CD4-positive, alpha-beta T cell treated with Interleukin-12 subunit alpha and Interleukin-12 subunit beta, for 1 hour (primary cell): Measurements from ENCODE around the gene ATL2.
"Not testable (repeated sequence)": the region's sequence is repeated elsewhere in the genome, so short reads cannot be mapped to it uniquely, and the experiment has no call there.

Experiments used
- DNase-seq: peaks from one replicate; pipeline ENCODE4 v3.0.0-alpha.2; 2020

ATL2 gene

DNA sequence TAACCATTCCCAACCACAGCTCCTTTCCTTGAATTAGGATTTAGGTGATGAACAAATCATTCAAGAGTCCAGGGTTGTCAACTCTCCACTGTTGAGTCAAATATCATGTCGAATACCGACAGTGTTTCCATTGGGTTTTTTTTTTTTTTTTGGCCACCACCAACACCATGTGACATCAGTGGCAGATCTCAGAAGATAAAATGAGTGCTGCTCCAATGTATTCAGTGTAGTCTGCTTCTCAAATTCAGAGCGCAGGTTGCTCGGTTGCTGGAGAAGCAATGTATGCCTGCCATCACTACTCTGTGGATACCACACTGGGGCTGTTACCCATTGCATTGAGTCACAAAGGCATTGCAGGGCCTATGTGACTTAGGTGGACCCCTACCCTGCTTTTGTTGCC lies 10.8 kb upstream of the ATL2 start:
- DNase-seq: no peak

- no peak for DNase-seq
These were observed 9.7 kb upstream of the ATL2 start for GRCh38 chr2:38386821-38387220.

GRCh38 chr2:38386377-38386776 lies 9.3 kb upstream of the ATL2 start:
- DNase-seq: no peak

- DNase-seq: no peak
These were observed 7.3 kb upstream of the ATL2 start for GRCh38 chr2:38384338-38384737.

DNA sequence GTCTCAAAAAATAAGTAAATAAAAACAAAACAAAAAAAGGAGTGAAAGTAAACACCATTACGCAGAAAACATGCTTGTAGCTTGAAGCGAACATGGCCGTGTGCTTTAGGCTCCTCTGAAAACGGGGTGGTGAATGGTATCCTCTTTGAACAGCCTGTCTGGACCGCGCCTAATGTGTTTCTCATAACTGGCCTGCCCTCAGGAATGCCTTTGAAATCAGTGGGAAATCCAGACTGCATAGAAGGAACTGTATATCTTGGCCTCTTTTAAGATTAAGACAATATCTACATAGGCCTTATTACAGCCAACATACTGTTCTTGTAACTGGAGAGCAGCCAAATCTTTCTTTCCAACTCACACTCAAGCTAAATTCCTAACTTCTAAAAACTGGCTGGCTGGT lies 6.7 kb upstream of the ATL2 start:
- not testable (repeated sequence) for DNase-seq

DNA sequence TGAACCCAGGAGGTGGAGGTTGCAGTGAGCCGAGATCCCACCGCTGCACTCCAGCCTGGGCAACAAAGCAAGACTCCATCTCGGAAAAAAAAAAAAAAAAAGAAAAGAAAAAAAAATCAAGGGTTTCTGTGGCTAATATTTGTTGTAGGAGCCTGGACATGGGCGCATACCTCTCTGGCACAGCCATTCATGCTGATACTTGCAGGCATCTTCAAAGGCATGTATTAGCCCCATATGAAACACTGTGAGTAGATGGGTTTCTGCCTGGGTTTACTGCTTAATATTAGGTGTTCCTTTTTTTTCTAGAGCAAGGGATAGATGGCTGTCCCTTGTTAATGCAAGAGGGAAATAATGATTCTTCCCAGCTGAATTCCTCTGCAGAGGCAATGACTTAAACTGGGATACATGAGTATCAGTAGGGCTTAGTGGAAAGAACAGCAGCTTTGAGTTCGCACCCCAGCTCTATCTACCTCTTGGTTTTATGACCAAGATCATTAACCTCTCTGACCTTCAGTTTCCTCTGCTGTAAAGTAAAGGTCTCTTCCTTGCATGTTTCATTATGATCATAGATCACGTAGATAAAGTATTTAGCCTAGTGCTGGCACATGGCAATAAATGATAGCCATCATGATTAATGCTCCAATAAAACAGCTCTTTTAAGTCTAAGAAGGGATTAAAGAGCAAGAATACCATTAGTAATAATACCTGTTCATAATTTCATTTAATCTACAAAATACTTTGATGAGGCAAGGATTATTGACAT lies 4.5 kb upstream of the ATL2 start:
- DNase-seq: no peak

DNA sequence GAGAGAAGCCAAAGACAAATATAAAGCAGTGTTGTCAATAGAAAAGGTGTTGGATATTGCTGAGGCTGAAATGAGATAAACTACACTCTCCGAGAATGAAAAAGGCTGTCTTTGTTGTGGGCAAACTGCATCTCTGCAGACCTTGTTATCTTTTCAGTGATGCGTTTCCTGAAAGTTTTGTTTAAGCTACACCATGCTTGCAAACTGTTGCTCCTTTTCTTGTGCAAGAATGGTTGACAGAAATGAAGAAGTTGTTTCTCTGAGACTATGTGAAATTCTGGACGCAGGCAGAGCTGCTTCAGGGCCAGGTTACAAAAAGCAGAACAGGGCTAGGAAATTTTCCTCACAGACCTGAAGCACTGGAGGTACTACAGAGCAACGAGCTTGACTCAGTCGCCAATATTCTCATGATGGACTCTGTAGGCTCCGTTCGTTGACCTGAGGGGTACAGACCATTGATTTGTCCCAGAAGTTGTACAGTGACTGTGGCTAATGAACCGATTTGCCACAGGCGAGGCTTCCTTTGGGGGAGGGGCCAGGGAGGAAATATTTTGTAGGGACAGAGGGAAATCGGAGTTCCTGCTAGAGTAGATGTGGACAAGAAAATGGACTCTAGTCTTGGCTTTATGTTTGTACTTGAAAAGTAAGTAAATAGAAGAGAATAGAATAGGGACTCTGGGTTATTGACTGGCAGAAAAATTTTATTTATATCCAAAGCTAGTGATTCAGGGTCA lies 3.5 kb upstream of the ATL2 start:
- peak; percentile 49 for DNase-seq

GRCh38 chr2:38376346-38377049 lies 575 bp downstream of the ATL2 start:
- peak; percentile 65 for DNase-seq

DNA sequence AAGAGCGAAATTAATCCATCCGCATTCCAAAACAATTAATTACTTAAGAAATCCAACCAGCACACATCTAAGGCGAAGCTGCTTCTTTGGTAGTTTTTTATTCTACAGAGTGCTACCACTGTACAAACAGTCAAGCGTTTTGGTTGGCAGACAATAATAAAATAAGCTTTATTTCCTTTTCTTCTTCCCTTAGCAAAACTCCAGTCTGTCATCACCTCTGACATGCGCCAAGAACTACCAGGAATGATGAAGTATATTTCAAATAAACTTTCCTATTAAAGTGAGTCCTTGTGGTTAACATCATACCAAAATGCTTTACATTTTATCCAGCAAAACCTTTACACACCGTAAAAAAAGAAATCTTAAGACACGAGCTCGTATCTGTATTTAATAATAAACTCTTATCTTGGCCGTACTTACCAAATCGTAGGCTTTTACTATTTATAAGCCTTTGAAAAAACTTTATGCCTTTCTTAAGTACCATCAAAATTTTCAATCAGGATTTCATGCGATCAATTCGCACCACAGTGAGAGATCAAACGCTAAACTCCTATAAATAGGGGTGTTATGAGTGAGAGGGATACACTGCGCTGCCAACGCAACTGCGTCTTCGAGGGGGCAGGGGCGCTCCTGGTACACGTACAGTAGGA lies 1.3 kb downstream of the ATL2 start:
- no peak for DNase-seq

DNA sequence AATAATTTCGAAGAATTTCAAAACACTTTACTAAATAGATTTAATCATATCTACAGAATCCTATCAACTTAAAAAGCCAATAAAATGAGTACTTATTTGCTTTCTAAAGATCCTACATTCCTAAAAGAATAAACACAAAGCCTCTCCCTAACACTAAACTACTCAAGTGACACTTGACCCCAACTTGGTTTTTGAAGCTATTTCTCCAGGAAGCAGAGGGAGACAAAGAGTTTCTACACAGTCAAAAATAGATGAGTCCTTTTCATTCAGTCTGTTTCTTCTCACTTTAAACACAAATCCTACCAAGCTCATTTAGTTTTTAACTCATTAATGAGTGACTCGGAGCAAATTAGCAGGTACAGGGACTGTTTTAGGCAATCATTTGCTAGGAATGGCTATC lies 2.1 kb downstream of the ATL2 start:
- DNase-seq: no peak

DNA sequence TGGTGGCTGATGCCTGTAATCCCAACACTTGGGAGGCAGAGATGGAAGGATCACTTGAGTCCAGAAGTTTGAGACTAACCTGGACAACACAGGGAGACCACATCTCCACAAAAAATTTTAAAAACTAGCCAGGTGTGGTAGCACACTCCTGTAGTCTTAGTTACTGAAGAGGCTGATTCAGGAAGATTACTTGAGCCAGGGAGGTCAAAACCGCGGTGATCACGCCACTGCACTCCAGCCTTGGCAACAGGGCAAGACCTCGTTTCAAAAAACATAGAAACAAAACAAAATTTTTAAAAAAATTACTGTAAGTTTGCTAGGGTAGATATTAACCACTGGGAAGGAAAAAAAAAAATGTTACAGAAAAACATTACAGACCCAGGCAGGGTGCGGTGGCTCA lies 5.8 kb downstream of the ATL2 start:
- DNase-seq: no peak

DNA sequence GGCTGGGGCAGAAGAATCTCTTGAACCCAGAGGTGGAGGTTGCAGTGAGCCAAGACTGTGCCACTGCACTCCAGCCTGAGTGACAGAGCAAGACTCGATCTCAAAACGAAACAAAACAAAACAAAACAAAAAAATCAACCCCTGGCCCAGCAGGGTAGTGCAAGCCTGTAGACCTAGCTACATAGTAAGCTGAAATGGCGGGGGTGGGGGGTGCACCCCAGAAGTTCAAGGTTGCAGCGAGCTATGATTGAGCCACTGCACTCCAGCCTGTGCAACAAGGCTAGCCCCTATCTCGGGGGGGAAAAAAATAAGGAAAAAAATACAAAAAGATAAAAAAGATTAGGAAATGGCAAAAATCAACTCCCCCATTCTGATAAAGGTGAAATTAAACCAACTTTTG lies 6.4 kb downstream of the ATL2 start:
- DNase-seq: no peak

GRCh38 chr2:38362232-38362631 lies 14.8 kb downstream of the ATL2 start:
- no peak for DNase-seq

DNA sequence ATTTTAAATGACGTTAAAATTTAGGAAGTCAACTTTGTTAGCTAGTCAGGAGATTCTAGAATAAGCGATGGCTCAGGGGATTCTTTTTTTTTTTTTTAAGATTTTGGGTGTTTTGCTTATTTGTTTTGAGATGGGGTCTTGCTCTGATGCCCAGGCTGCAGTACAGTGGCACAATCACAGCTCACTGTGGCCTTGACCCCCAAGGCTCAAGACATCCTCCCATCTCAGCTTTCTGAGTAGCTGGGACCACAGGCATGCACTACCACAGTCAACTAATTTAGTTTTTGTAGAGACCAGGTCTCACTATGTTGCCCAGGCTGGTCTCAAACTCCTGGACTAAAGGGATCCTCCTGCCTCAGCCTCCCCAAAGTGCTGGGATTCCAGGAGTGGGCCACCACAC lies 16.9 kb downstream of the ATL2 start:
- DNase-seq: no peak

DNA sequence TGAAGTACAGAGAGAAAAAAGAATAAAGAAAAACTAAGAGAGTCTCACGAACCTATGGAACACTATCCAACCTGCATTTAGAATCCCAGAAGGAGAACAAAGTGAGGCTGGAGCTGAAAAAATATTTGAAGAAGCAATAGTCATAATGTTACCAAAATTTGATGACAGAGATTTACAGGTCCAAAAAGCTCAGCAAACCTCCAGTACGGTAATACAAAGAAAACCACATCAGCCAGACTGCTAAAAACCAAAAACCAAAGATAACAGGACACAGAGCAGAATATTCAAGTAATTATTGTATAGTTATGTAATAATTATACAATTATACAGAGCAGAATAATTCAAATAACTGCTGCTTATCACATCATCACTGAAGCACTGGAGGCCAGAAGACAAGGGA lies 23.7 kb downstream of the ATL2 start:
- DNase-seq: no peak

DNA sequence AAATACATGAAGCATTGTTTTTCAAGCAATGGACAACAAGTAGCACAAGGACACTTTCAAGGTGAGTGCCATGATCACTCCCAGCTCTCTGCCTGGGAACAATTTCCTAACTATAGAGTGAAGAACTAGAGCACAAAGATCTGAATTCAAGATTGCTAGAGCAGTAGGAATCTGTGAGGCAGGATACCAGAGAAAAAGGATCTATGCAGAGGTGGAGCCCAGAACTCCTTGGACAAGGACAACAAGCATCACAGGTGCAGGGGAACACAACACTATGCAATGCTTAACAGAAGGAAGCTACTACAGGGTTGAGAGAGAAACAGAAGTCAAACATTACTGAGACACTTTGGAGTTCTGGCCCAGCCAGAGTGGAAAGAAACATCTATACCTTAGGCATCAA lies 24.7 kb downstream of the ATL2 start:
- DNase-seq: no peak

DNA sequence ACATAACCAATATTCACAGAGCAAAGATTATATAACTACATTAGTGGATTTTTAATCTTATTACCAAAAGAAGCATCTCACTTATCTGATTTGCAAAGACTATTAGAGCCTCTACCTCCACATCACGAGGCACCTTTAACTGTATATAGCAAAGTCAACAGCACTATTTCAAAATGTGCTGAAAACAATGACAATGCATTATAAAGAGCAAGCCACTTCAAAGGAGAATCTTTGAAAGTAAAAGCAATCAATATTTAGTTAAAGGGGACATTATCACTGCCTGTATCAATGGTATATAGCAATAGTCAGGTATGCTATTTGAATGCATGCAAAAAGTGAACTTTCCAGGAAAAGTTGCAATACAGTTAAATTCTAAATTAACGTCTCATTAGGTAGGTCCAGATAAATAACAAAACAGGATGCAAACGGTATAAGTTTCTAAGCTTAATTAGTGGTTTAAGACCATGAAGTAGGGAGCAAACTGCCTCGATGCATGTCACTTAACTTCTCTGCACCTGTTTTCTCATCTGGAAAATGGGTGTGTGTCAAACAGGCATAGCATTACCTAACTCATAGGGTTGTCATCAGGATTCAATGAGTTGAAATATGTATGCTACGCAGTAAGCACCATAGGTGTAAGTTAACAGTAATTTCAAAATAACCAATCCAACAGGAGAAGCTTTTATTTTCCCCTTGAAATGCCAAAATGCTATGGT lies 31.6 kb downstream of the ATL2 start:
- no peak for DNase-seq

DNA sequence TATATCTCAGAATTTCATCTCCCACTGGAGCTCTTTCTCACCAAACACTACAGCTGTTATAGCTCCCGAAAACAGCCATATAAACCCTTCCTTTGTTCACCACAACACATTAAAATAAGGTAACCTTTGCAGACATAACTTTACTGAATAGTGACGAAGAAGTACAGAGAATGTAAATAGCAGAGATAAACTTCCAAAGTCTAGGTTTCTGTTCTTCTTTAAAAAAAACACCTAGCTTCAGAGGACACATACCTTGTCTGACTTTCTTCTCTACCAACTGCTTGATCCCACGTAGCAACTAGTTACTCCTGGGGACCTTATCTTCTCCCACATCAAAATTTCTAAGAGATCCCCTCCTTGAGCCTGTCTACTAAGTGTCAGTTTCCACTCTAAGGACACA lies 32.3 kb downstream of the ATL2 start:
- DNase-seq: no peak

DNA sequence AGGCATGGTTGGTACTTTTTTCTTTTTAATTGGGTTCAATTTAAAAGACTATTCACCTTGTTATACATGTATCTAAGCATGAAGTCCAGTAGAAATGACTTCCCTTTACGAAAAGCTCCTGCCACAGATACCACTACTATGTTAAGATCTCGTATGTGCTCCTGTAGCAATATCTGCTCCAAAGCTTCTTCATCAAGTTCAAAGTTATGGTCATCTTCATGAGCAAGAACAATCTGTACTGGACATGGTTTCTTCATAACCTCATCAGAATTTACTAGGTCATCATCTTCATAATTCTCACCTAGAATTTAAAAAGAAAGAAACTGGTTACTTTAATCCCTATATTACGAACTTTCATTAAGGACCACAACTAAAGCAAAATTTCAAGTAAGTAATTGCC lies 33.9 kb downstream of the ATL2 start:
- no peak for DNase-seq

- no peak for DNase-seq
These were observed 40.5 kb downstream of the ATL2 start for GRCh38 chr2:38336621-38337020.

- DNase-seq: no peak
These were observed 46.3 kb downstream of the ATL2 start for GRCh38 chr2:38330754-38331153.

DNA sequence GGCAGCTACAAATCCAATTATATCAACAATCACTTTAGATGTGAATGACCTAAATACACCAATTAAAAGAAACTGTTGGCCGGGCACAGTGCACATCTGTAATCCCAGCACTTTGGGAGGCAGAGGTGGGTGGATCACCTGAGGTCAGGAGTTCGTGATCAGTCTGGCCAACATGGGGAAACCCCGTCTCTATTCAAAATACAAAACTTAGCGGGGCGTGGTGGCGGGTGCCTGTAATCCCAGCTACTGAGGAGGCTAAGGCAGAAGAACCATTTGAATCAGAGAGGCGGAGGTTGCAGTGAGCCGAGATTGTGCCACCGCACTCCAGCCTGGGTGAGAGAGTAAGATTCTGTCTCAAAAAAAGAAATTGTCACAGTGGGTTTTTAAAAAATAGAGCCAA lies 49.5 kb downstream of the ATL2 start:
- DNase-seq: no peak

GRCh38 chr2:38323623-38324022 lies 53.5 kb downstream of the ATL2 start:
- no peak for DNase-seq
